Measurements from ENCODE around the gene MAP3K21.
A peak's percentile ranks its signal among the peaks of the same experiment; 100 is the strongest.

The MAP3K21 gene

GRCh38 chr1:233326811-233327650 is 493 bp upstream of the MAP3K21 start:
- DNase-seq = peak; percentile 91 to 96 (median 94)

DNA sequence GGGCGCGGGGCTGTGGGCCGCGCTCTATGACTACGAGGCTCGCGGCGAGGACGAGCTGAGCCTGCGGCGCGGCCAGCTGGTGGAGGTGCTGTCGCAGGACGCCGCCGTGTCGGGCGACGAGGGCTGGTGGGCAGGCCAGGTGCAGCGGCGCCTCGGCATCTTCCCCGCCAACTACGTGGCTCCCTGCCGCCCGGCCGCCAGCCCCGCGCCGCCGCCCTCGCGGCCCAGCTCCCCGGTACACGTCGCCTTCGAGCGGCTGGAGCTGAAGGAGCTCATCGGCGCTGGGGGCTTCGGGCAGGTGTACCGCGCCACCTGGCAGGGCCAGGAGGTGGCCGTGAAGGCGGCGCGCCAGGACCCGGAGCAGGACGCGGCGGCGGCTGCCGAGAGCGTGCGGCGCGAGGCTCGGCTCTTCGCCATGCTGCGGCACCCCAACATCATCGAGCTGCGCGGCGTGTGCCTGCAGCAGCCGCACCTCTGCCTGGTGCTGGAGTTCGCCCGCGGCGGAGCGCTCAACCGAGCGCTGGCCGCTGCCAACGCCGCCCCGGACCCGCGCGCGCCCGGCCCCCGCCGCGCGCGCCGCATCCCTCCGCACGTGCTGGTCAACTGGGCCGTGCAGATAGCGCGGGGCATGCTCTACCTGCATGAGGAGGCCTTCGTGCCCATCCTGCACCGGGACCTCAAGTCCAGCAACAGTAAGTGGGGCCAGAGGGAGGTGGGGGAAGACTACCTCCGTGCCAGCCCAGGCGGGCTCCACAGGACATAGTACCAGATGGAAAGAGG is 808 bp downstream of the MAP3K21 start:
- peak in 3 of 4 experiments; percentile 20 to 54 (median 45) for DNase-seq

- no peak for DNase-seq
Observed at GRCh38 chr1:233331676-233332519, 4.4 kb downstream of the MAP3K21 start.

GRCh38 chr1:233333086-233333485 is 5.6 kb downstream of the MAP3K21 start:
- DNase-seq = peak in 3 of 4 experiments; percentile 30 to 63 (median 46)

- DNase-seq = no peak
Observed at GRCh38 chr1:233334092-233334491, 6.6 kb downstream of the MAP3K21 start.

GRCh38 chr1:233336554-233337456 is 9.3 kb downstream of the MAP3K21 start:
- no peak for DNase-seq

DNA sequence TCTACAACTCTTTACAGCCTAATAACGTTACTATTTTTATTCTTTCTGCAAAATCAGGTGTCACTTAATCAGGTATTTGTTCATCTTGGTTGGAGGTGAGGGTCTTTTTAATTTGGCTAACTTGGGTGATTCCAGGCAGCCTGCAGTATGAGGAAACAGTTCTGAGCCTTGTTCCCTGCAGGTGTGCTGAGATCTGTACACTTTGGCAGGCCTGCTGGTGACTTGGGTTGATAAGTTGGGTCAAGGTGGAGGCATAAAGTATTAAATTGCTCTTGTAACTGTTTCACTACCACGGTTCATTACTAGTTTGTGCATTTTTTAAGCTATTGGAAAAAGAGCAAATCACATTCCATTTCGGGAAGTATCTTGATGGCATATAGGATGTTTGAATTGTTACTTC is 10.0 kb downstream of the MAP3K21 start:
- DNase-seq = no peak

GRCh38 chr1:233338102-233338501 is 10.6 kb downstream of the MAP3K21 start:
- no peak for DNase-seq

- peak in 1 of 4 experiments; percentile 14 for DNase-seq
Observed at GRCh38 chr1:233340031-233340555, 12.6 kb downstream of the MAP3K21 start.

DNA sequence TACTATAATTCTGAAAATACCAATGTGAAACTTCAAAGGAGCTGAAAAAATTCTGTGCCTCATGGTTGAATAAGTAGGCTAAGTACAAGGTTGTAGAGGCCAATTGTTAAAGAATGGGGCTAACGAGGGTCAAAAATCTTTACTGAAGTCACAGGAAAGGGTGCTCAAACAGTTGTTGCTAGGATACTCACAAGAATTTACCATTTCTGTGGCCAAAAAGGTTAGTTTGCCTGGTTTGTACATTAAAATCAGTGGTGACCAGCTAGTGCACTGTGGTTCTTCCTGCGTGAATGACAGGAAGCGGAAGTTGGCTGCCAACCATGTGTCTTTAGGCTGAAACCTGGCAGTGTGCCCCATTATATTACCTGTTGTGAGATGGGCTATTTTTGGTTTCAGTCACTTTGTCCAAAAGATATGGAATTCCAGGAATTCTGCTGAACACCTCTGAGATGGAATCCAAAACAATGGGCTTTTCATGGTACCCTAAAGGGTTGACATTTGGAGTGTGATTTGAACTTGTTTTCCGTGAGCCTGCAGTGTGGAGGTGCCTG is 13.5 kb downstream of the MAP3K21 start:
- peak in 1 of 4 experiments; percentile 21 for DNase-seq

DNA sequence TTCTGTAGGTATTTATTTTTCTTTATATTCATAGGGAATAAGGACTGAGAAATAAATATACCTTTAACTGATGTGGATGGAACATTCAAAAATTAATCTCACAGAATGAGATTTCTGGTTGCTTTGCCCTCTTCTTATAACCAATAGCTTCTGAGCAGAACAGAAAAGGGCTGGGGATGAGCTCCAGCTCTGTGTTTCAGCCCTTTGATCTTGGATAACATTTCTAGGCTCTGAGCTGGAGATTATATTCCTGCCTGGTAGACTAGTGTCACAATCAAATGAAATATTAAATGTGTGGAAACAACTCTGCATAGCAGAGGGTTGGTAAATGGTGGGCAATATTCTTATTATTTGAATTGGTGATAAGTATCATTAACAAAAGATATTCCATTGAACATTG is 14.6 kb downstream of the MAP3K21 start:
- no peak for DNase-seq

GRCh38 chr1:233343262-233343661 is 15.7 kb downstream of the MAP3K21 start:
- no peak for DNase-seq

DNA sequence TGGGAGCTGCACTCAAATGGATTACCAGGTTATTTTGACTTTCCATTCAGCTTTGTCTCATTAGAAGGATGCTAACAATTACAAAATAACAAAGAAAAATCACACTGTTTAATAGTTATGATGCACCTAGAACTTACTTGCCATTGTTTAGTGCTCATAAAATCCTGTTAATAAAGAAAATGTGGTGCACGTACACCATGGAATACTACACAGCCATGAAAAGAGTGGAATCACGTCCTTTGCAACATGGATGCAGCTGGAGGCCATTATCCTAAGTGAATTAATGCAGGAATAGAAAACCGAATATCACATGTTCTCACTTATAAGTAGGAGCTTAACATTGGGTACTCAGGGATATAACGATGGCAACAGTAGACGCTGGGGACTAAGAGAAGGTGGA is 19.8 kb downstream of the MAP3K21 start:
- DNase-seq = no peak

GRCh38 chr1:233349137-233349536 is 21.6 kb downstream of the MAP3K21 start:
- DNase-seq = no peak

- no peak for DNase-seq
Observed at GRCh38 chr1:233354983-233355382, 27.5 kb downstream of the MAP3K21 start.

DNA sequence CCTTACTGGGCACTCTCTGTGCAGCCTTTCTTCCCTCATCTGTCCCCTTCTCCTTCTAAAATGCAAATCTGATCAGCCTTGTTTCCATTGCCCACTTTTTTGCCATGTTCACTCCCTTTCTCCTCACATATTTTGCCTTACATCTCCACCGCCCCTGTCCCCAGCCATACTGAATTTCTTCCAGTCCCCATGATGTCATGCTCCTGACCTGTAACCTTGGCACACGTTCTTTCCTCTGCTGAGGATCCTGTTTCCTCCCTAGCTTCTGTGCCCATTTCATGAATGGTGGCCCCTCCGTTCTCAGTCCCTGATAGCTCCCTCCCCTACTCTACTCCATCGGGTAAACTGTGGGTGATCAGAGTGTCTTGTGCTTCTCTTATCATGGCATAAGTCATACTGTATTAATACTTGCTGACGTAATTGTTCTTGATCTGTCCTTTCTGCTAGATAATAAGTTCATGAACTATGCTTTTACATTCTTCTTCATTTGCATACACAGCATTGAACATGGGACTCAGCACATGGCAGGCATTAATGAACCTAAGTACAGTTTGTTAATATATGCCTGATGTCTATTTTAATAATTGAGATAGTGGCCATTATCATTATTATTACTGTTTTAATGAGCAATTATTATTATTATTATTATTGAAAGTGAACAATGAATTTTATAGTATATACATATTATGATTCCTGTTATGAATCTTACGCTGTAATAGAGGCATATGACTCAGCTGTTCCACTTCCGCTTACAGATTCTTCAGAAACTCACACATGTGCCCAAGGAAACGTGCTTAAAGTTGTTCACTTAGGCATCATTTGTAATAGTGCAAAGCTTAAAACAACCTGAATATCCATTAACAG is 28.5 kb downstream of the MAP3K21 start:
- DNase-seq = peak; percentile 36 to 69 (median 59)

DNA sequence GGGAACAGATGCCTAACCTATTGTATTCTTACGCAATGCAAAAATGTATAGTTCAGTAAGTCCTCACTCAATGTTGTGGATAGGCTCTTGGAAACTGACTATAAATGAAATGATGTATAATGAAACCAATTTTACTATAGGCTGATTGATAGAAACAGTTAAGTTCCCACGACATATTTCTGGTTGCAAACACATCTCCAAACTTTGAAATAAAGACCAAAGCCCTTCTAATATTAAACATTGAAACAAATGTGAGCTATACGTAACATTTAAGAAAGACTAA is 29.1 kb downstream of the MAP3K21 start:
- DNase-seq = no peak

DNA sequence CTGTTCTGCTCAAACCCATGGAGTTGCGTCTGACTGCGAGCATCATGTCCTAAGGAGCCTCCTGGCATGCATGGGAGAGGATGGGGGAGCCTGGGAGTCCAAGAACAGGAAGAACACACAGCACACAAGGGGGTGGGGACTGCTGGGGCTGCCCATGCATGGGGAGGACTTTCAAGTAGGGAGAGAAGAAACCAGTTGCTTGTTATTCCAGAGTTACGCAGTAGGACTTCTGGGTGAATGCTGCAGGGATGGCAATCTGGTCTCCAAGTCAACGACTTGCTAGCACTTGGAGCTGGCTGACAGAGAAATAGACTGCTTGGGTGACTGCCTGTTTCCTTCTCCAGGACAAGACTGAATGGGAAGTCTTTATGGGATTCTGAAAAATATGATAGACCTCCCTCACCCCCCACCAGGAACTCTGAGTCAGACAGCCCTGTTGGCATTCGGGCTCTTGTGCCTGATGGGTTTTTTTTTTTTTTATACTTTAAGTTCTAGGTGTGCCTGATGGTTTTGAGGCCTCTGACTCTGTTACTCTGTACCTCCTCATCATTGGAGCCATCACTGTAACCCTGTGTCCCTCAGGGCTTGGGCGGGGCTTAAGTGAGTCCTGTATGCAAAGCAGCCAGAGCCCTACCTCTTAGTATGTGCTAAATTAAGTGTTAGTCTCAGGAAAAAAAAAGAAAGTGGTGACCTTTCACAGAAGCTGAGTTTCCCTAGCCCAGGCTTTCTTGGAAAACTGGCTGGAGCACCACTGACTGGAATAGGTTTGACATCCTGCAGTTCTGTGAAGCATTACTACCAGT is 30.3 kb downstream of the MAP3K21 start:
- no peak for DNase-seq

GRCh38 chr1:233359431-233359830 is 31.9 kb downstream of the MAP3K21 start:
- DNase-seq = no peak
